ENCODE measurements around the gene NUP93. TPM values are rescaled to one million over a fixed set of nuclear protein-coding genes. Genes with fewer than 3 reads are reported as not detected.

The NUP93 gene
- total RNA-seq, 1 donor from 2014 or later: 107 TPM

DNA sequence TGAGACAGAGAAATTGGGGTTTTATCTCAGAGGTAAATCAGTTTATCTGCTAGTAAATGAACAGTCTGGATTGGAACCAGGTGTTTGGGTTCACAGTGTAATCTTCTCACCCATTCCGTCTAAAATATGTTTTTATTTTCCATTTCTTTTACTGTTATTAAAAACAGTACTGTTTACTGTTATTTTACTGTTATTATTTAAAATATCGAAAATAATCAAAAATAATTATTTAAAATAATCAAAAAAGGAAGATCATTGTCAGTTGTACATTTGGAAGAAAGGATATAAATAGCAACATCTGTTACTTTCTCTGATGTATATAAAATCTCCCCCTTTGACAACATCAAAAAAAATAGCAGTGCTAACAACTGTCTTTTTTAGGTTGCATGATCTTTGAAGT is 11.5 kb downstream of the NUP93 start:
- intact Hi-C loops (cut with micrococcal nuclease): no loop called here

DNA sequence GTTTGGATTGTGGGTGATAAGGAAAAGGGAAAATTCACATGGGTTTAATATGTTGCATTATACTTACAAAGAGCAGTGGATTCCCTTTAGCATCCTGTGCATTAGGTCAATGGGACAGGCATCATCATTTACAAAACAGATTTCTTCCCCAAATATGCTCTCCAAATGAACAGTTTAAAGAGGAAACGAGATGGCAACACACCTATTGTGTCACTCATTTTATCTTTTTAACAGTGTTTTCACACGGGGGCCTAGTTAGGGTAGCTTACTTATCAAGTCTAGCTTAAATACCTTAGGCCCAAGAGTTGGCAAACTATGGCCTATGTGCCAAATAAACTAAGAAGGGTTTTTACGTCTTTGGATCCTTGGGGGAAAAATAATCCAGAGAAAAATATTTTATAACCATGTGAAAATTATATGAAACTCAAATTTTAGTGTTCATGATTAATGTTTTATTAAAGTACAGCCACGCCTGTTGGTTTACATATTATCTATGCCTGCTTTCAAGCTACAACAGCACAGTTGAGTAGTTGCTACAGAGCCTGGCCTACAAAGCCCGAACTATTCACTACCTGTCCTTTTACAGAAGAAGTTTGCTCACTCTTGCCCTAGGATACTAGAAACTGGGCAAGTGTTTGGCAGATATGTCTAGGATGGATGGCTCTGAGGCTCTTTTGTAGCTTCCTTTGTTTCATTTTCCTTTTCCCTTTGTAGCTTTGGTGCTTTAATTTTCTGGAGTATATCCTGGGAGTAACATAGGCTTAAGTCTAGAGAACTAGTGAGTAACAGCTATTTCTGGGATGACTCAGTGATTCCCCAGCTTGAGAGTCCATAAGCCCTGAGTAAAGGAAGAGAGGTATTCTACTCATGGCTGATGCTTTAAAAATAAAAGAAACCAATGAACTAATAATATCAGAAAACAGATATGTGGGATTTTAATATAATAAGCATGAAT is 12.4 kb downstream of the NUP93 start:
- intact Hi-C loops (cut with micrococcal nuclease): no loop called here

DNA sequence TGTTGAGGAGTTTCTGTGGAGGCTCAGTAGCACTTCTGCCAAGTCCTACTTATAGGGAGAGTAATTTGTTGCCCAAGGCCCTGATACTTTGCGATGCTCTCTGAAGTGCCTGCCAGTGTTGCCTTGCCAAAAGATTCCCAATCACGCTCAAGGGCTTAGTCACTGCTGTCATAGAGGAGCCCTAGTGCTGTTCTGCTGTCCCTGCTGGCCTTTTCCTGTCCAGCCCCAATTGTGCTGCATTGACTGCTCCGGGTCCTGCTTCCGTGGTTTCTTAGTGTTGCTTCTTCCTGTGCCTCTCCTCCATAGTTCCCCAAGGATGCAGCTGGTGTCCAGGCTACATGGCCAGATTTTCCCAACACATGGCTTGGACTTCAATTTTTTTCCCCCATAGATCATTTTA is 13.9 kb downstream of the NUP93 start:
- intact Hi-C loops (cut with micrococcal nuclease): no loop called here

DNA sequence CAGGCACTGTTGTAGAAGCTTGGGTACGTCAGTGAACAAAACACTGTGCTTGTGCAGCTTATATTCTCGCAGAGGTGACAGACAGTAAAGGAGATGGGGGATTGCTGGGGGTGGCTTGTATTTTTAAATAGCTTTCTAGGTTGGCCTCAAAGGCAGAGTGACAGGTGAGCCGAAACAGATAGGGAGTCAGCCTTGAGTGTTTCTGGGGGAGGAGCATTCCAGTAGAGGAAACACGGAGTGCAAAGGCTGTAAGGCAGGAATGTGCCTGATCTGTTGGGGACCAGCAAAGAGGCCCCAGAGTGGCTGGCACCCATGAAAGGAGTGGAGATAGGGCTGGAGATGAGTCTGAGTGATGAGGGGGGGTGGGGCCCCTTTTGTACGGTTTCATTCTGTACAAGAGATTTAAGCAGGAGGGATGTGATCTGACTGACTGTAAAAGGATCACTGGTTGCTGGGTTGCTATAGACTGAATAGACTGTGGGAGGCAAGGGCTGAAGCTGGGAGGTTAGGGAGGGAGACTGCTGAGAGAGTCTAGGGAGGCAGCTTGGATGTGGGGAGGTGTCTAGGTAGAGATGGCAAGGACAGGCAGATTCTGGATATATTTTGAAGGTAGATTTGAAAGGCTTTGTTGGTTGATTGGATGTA is 15.2 kb downstream of the NUP93 start:
- intact Hi-C loops (cut with micrococcal nuclease): no loop called here

DNA sequence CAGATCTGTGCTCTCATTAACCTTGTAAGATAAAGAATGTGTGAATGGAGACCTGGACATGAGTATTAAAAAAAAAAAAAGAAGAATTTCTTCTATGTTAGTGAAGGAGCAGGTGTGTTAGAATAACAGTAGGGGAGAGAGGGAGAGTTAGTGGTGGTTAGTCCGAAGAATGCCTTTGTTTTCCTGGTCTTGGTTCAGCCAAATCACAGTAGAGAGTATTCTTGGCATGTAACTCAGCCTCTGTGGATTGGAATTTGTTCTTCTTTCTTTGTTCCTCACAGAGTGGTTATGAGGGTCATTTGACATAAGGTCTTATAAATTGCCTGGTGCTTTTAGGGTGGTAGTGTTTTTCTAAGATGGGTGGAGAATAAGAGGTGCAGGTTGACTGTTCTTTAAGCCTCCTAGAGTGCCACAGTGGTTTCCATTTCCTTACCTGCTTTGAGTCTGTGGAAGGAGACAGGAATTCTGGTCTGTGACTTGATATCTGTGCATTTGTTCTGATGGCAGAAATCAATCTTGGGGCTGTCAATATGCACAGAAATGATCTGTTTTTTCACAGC is 17.6 kb downstream of the NUP93 start:
- intact Hi-C loops (cut with micrococcal nuclease): no loop called here

DNA sequence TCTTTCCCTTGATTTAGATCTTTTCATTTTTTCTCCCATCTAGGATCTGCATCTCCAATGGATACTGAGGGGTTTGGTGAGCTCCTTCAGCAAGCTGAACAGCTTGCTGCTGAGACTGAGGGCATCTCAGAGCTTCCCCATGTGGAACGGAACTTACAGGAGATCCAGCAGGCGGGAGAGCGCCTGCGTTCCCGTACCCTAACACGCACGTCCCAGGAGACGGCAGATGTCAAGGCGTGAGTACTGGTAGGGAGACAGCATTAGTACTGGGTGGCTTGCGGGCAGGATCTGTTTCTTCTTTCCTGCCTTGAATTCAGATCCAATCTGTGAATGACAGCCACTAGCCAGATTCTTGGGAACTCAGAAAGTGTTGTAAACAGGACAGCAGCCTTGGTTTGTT is 18.3 kb downstream of the NUP93 start:
- intact Hi-C loops (cut with micrococcal nuclease): no loop called here

DNA sequence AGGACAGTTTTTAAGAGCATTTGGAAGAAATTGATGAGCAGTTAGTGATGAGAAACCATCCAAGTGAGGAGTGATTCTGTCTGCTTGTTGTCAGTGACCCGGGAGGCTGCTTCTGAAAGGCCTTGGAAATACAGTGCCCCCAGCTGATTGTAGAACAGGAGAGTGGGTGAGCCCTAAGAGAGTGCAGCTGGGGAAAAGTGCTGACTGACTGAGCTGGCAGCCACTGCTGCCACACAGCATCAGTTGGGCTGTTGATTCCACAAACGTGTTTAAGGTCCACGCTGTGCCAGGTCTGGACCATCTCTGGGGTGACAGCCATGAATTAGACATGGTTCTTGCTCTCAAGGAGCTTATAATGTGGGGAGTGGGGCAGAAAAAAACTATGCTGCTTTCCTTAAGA is 18.9 kb downstream of the NUP93 start:
- intact Hi-C loops (cut with micrococcal nuclease): no loop called here

DNA sequence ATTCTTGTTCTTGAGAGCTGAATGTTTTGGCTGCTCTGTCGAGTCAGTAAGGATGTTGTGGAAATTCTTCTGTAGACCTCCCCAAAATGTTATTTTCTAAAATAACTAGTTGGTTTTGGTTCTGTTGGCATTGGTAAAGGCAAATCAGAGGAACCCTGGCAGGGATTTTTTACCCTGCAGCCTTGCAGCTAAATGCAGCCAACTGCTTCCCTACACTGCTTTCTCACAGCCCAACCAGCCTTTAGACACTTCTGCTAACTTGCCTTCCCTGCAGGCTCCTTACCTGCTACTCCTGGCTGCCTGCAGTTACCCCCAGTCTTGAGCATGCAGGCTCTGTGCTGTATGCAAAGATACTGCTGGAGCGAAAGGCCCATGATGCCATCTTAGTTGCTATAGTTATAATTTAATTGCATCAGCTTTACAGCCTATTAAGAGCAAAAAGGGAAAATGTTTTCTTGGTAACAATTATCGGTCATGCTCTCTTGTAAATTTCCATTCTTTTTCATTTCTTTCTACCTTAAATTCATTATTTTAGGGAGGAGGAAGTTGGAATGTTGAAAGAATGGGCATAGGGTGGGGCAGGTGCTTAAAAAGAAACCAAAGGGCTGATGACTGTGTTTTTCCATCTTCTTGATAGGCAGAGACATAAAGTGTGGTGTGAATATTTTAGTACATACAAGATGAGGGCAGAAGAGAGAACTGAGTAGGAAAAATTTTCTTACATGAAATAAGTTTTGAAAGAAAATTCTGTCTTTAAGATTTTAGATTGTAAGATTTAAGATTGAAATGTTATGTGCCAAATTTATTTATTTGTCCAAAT is 20.0 kb downstream of the NUP93 start:
- intact Hi-C loops (cut with micrococcal nuclease): no loop called here

DNA sequence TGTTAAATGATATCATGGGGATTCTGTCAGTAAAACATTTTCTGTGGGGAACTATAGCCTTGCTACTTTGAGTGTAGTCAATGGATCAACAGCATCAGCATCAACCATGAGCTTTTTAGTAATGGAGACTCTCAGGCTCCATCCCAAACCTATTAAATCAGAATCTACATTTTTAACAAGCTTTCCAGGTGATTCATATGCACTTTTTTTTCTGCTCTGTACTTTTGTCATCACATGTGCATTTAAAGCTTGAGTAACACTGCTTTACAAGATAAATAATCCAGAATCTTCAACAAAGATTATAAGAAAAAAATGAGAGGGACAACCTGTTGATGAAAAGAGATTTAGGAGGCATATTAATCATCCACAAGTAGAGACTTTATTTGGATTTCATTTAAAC is 23.5 kb downstream of the NUP93 start:
- intact Hi-C loops (cut with micrococcal nuclease): no loop called here

DNA sequence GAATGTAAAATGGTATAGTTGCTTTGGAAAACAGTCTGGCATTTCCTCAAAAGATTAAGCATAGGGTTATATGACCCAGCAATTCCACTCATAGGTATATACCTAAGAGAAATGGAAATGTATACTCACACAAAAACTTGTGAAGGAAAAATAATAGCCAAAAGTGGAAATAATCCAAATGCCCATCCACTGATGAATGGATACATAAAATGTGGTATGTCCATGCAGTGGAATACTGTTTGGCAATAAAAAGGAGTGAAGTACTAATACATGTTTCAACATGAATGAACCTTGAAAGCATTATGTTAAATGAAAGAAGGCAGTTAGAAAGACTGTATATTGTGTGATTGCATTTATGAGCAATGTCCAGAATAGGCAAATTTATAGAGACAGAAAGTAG is 25.1 kb downstream of the NUP93 start:
- intact Hi-C loops (cut with micrococcal nuclease): no loop called here

DNA sequence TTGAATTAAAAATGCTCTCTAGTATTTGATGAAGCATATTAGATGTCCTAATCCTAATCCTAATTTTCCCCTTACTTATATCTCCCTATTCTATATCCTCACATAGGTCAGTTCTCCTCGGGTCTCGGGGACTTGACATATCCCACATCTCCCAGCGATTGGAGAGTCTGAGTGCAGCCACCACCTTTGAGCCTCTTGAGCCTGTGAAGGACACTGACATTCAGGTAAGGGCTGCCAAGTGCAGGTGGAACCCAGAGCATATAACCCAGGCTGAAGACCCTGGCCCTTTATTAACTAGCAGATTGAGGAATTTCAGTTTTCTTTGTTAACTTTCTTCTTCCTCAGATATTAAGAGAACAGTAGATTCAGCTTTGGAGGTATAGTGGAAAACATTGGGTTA is 28.5 kb downstream of the NUP93 start:
- intact Hi-C loops (cut with micrococcal nuclease): no loop called here

DNA sequence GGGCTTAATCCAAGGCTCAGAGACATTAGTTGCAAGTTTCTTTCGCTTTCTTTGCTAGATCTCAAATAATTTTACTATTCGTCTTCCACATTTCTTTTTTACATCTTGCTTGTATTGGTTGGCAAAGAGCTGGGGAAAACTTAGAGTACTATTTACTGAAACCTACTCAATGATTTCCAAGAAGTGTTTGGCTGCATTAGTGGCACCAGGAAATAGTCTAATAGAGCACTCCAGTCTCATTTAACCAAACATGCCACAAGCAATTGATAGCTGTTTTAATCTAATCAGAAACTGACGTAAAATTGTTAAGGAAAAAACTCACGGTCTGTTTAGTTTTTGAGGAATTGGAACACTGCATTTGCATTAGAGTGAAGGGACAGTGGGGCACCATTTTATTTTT is 29.0 kb downstream of the NUP93 start:
- intact Hi-C loops (cut with micrococcal nuclease): no loop called here

DNA sequence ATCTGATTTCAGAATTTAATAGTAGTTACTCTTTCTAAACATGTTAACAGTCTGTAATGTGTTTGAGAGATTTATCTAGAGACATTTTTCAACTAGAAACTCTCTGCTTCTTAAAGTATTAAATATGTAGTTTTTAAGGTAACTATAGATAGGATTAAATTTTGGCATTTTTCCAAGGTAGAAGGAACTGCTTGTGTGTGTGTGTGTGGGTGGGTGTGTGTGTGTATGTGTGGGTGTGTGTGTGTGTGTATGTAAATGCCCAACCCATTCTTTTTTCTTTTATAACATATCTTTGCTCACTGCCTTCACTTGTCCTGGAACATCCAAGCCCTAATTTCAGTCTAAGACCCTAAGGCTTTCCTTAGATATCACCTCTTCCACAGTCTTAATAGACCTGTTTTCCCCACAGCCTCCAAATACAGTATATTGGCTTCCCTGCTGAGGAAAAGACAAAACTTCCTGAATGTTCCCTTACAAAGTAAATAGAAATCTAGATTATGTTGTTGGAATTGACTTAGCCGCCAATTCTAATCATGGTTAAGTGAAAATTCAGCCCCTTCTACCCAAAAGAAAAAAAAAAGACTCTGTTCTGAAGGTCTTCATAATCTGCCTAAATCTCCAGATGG is 33.5 kb downstream of the NUP93 start:
- intact Hi-C loops (cut with micrococcal nuclease): no loop called here

DNA sequence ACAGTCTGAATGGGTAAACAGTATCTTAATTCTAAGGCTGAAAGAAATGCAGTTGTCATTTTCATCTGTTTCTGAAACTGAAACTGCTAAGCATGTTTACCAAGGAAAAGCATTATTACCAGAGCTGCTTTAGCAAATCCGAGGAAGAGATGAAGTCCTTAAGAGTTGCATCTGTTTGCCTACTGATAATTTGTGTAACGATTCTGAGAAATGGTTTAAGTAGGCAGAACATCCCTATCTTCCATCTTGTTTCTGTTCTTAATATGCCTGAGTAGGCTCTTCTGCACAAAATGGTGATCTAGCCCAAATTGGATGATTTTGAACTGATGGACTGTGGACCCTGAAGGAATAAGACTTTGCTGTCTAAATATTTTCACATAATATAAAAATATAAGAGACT is 34.9 kb downstream of the NUP93 start:
- intact Hi-C loops (cut with micrococcal nuclease): no loop called here

DNA sequence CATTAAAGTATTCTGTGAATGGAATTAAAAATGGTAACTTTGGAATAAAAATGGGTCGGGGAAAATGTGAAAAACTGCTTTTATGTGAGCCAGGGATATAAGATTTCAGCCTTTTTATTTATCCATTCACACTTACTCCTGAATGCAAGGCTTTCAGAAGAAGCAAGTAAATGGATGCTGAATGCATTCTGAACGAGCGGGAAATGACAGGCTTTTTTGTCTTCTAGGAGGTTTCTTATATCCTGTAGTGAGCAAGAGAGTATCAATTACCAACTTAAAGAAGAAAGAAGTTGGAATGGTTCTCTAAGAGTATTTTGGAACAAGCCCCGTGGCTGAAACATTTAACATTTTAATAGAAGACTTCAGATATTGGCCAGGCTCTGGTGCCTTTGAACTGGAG is 36.0 kb downstream of the NUP93 start:
- intact Hi-C loops (cut with micrococcal nuclease): no loop called here

DNA sequence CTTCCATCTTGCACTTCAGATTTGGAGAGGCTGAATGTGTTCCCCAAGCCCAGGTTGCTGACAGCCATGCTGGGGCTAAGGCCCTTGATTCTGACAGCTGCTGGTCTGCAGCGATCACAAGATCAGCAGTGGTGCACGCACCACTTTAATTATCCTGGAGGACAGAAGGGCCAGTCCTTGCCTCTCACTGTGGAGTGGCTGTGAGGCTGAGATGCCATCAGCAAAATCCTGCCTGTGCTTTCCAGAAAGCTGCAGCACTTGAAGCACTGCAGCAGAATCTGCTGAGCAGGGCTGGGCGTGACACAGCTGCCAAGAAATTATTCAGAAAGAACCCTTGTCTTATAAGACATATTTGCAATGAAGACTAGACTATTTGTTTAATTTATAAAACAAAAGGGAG is 37.1 kb downstream of the NUP93 start:
- intact Hi-C loops (cut with micrococcal nuclease): no loop called here

DNA sequence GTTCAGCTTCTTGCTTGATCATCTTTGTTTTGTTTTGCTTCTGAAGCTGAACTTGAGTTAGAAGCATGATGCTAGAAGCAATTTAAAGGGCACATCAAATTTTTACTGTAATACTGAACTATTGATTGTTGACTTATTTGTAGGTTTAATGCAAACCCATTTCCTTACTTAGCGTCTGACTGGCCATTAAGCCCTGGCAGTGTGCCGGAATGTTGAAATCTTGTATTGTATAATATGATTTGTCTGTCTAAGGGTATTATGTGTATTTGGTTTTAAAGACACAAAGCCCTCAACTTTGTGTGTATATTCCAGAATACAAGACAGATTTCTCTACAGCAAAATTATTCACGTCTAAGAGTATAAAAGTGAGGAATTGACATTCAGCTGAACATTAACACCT is 39.7 kb downstream of the NUP93 start:
- intact Hi-C loops (cut with micrococcal nuclease): no loop called here

DNA sequence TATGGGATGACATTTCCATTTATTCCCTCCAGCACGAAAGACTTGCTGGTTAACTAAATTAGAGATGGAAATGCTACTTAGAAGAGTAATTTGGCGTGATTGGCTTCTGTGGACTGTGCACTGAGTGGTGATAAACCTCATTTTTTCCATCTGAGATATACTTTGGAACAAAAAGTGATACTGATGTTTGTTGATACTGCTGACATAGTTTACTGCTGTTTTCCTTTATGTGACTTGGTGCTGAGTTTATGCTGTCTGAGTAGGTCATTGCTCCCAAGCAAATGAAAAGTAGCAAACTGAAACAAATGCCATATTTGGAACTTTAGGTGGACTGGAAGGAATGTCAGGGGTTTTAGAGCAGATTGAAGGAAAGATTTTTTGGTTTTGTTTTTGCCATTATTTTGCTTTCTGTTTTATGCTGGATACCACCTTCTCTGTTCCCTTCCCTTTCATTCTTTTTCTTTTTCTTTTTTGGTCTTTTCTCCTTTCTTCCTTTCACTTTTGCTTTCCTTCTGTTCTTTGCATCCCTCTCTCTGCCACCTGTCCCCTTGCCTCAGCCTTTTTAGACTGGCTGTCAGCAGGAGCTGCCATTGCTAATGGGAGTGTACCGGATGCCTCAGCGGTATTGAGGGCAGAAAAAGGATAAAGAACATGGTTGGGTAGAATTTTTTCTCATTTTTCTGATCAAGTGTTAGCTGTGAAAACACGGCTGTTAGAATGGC is 41.8 kb downstream of the NUP93 start:
- intact Hi-C loops (cut with micrococcal nuclease): no loop called here

DNA sequence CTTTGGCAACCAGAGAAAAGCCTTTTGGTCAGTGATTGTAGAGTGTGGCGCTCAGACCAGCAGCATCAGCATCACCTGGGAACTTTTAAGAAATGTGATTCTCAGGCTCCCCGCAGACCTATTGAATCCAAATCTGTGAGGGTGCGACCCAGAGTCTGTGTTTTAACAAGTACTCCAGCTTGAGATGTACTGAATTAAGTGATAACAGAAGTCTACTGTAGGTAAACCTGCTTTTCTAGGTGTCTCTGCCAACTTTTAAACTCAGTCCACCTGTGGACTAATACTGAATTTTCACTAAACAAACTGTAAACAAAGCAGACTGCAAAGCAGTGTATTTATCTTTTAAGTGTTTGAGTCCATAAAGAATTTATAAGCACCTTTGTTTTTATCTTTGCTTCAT is 43.6 kb downstream of the NUP93 start:
- intact Hi-C loops (cut with micrococcal nuclease): no loop called here

DNA sequence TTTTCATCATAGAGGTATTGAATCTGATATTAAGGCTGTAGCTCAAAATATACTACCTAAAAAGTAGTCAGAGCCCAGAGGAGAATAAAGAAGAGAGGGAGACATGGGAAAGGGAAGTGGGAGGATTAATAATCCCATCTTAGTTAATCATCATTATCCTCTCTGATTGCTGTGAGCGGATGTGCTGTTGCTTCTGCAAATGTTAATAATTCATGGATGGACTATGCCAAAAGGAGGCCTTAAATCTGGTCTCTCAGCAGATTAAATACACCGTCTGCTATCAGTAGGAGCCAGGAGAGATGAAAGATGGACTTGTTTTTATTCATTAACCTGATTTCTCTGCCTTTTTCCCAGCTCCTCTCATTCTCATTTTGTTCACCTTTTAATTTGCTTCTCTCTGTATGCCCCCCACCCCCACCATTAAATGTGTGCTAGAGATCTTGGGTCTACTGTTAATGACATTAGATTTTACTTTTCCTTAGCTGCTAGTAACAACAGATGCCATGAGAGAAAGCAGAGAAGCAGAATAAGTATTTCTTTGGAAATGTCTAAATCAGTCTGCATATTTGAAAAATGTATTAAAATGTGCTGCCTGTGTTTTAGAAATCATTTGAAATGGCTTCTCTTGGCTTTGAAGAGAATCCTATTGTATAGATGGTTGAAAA is 44.2 kb downstream of the NUP93 start:
- intact Hi-C loops (cut with micrococcal nuclease): no loop called here

Measured in T-helper 1 cell treated with Interleukin-12 subunit alpha and Interleukin-12 subunit beta and Interleukin-4 antibody, amounts not matched to agents 30 ng/mL and 1 ng/mL, for 36 hours (primary cell).